ENCODE measurements around the gene GSKIP. TPM values are rescaled to one million over a fixed set of nuclear protein-coding genes. Genes with fewer than 3 reads are reported as not detected.

Gene GSKIP, protein sequence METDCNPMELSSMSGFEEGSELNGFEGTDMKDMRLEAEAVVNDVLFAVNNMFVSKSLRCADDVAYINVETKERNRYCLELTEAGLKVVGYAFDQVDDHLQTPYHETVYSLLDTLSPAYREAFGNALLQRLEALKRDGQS
- total RNA-seq (2022; extraction: Qiagen RNA extraction): 16.4 to 26.5 TPM (median 22.5 TPM) in 5 replicates

DNA sequence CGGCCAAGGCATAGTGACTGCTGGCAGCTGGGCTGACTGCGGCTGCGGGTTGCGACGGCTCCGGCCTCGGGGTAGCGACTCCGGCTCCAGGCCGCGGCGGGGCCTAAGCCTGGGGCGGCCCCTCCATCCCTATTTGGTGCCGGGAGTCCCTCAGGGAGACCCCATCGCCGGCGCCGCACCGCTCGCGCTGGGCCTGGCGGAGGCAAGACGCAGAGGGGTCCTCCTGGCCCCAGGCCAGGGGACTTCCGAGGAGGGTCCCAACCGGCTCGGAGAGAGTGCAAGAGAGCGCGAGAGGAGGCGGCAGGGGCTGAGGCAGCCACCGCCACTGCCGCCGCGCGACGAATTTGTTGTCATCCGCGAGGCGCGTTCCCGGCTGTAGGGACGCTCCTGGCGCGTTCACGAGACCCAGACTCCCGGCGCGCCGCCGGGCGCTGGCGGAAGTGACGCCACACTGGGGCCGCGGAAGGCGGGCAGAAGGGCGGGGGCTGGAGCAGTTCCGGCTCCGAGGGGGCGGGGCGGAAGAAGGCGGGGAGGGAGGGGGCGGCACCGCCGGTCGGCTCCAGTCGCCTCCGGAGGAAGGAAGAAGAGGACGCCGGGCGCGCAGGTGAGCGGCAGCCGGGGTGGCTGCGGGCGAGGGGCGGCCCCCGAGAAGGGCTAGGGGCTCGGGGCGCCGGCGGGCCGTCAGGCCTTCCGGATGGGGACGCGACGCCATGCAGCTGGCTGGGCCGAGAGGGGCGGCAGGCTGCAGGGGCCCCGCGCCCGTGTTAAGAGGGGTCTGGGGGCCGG lies at the start of gene GSKIP, which contains the start of gene ATG2B:
TSS of gene GSKIP (plus strand) at position 562 of the 786 bp plus-strand sequence. CDS start 18,722 bp downstream, outside the sequence.
TSS of gene ATG2B (minus strand) at position 377 of the 786 bp plus-strand sequence. CDS start at position 12, 365 bp downstream.

Other genes starting within 250 kb of the GSKIP start
- gene BDKRB2, start 158.7 kb upstream of the GSKIP start, total RNA-seq (2022; extraction: Qiagen RNA extraction): 1.00 to 1.3 TPM (median 1.2 TPM) in 5 replicates
- gene BDKRB1, start 107.3 kb upstream of the GSKIP start, total RNA-seq (2022; extraction: Qiagen RNA extraction): 0.30 to 0.68 TPM (median 0.47 TPM) in 5 replicates
- gene ATG2B, start 185 bp upstream of the GSKIP start, total RNA-seq (2022; extraction: Qiagen RNA extraction): 5.7 to 8.3 TPM (median 7.6 TPM) in 5 replicates
- 1.5 to 2.6 TPM (median 2.3 TPM) in 5 replicates for gene AK7, start 28.6 kb downstream of the GSKIP start, total RNA-seq (2022; extraction: Qiagen RNA extraction)
- gene PAPOLA, start 138.9 kb downstream of the GSKIP start, total RNA-seq (2022; extraction: Qiagen RNA extraction): 75.2 to 88.0 TPM (median 83.7 TPM) in 5 replicates

Measured in A549 treated with Mapracorat at 1 μM for 4 hours (cell line).